HEK293 (cell line): ENCODE results near the gene CSNK1G1.

Source experiments
- EGR2 ChIP-seq: fragments of 450-650 bp; formaldehyde crosslinking; IDR thresholded peaks from 2 replicates; pipeline ENCODE4 v1.5.1; 2016; ENCODE audit warnings: low read depth, missing biosample characterization, missing genetic modification characterization
- GFI1B ChIP-seq: fragments of 450-650 bp; formaldehyde crosslinking; IDR thresholded peaks from 2 replicates; pipeline ENCODE4 v1.5.1; 2016; ENCODE audit warnings: missing biosample characterization, missing genetic modification characterization
- MEIS1 ChIP-seq: sonication (generic); formaldehyde crosslinking; IDR thresholded peaks from 2 replicates; pipeline ENCODE4 v1.8.1; 2022; ENCODE audit warnings: missing genetic modification reagents, mild to moderate bottlenecking, borderline replicate concordance
- SP3 ChIP-seq: fragments of 450-650 bp; formaldehyde crosslinking; IDR thresholded peaks from 2 replicates; pipeline ENCODE4 v1.5.1; 2016; ENCODE audit warnings: missing biosample characterization, missing genetic modification characterization
- ZBTB6 ChIP-seq: fragments of 450-650 bp; formaldehyde crosslinking; IDR thresholded peaks from 2 replicates; pipeline ENCODE4 v1.5.1; 2017; ENCODE audit warnings: missing biosample characterization, missing genetic modification characterization
- ZEB2 ChIP-seq: fragments of 450-650 bp; formaldehyde crosslinking; IDR thresholded peaks from 2 replicates; pipeline ENCODE4 v1.5.1; 2016; ENCODE audit warnings: missing biosample characterization, missing genetic modification characterization
- ZFP37 ChIP-seq: fragments of 450-650 bp; formaldehyde crosslinking; IDR thresholded peaks from 2 replicates; pipeline ENCODE4 v1.5.1; 2016; ENCODE audit warnings: missing biosample characterization, missing genetic modification characterization
- ZNF146 ChIP-seq: fragments of 450-650 bp; formaldehyde crosslinking; IDR thresholded peaks from 2 replicates; pipeline ENCODE4 v1.5.1; 2016; ENCODE audit warnings: missing biosample characterization, missing genetic modification characterization
- ZNF155 ChIP-seq: fragments of 450-650 bp; formaldehyde crosslinking; IDR thresholded peaks from 2 replicates; pipeline ENCODE4 v1.5.1; 2016; ENCODE audit warnings: missing biosample characterization, missing genetic modification characterization
- ZNF19 ChIP-seq: fragments of 450-650 bp; formaldehyde crosslinking; IDR thresholded peaks from 2 replicates; pipeline ENCODE4; 2016; ENCODE audit warnings: missing biosample characterization, missing genetic modification characterization, low read depth
- ZNF211 ChIP-seq: fragments of 450-650 bp; formaldehyde crosslinking; IDR thresholded peaks from 2 replicates; pipeline ENCODE4 v1.5.1; 2016; ENCODE audit warnings: low read depth, missing biosample characterization, missing genetic modification characterization
- ZNF248 ChIP-seq: fragments of 450-650 bp; formaldehyde crosslinking; IDR thresholded peaks from 2 replicates; pipeline ENCODE4 v1.5.1; 2017; ENCODE audit warnings: missing biosample characterization, missing genetic modification characterization
- ZNF26 ChIP-seq: fragments of 450-650 bp; formaldehyde crosslinking; IDR thresholded peaks from 2 replicates; pipeline ENCODE4 v1.5.1; 2016; ENCODE audit warnings: missing biosample characterization, missing genetic modification characterization
- ZNF292 ChIP-seq: fragments of 450-650 bp; formaldehyde crosslinking; IDR thresholded peaks from 2 replicates; pipeline ENCODE4 v1.5.1; 2016; ENCODE audit warnings: low read depth, missing biosample characterization, missing genetic modification characterization, borderline replicate concordance
- ZNF354C ChIP-seq: fragments of 450-650 bp; formaldehyde crosslinking; IDR thresholded peaks from 2 replicates; pipeline ENCODE4 v1.5.1; 2016; ENCODE audit warnings: missing biosample characterization, missing genetic modification characterization, low read depth, borderline replicate concordance
- ZNF513 ChIP-seq: fragments of 450-650 bp; IDR thresholded peaks from 2 replicates; pipeline ENCODE4 v1.5.1; 2018; ENCODE audit warnings: missing biosample characterization, missing genetic modification characterization
- ZNF585B ChIP-seq: fragments of 450-650 bp; formaldehyde crosslinking; IDR thresholded peaks from 2 replicates; pipeline ENCODE4 v1.5.1; 2016; ENCODE audit warnings: missing biosample characterization, missing genetic modification characterization
- ZNF621 ChIP-seq: fragments of 450-650 bp; formaldehyde crosslinking; IDR thresholded peaks from 2 replicates; pipeline ENCODE4 v1.5.1; 2017; ENCODE audit warnings: missing biosample characterization, missing genetic modification characterization
- ZNF624 ChIP-seq: fragments of 450-650 bp; formaldehyde crosslinking; IDR thresholded peaks from 2 replicates; pipeline ENCODE4 v1.5.1; 2017; ENCODE audit warnings: missing biosample characterization, missing genetic modification characterization
- ZNF654 ChIP-seq: fragments of 450-650 bp; formaldehyde crosslinking; IDR thresholded peaks from 2 replicates; pipeline ENCODE4 v1.5.1; 2016; ENCODE audit warnings: low read depth, missing biosample characterization, missing genetic modification characterization
- ZNF670 ChIP-seq: fragments of 450-650 bp; formaldehyde crosslinking; IDR thresholded peaks from 2 replicates; pipeline ENCODE4 v1.5.1; 2016; ENCODE audit warnings: missing biosample characterization, missing genetic modification characterization, low read depth
- ZNF747 ChIP-seq: fragments of 450-650 bp; formaldehyde crosslinking; IDR thresholded peaks from 2 replicates; pipeline ENCODE4 v1.5.1; 2016; ENCODE audit warnings: missing biosample characterization, missing genetic modification characterization
- ZNF792 ChIP-seq: fragments of 450-650 bp; formaldehyde crosslinking; IDR thresholded peaks from 2 replicates; pipeline ENCODE4 v1.5.1; 2016; ENCODE audit warnings: missing biosample characterization, missing genetic modification characterization
- ZNF837 ChIP-seq: fragments of 450-650 bp; formaldehyde crosslinking; IDR thresholded peaks from 2 replicates; pipeline ENCODE4 v1.5.1; 2016; ENCODE audit warnings: missing biosample characterization, missing genetic modification characterization
- TF ChIP-seq, protein P1 (sequence below): fragments of 450-650 bp; formaldehyde crosslinking; optimal IDR thresholded peaks from 2 replicates; pipeline ENCODE3; 2016; ENCODE audit warnings: missing biosample characterization, mild to moderate bottlenecking, missing genetic modification characterization
- TF ChIP-seq, protein P2 (sequence below): fragments of 450-650 bp; formaldehyde crosslinking; IDR thresholded peaks from 2 replicates; pipeline ENCODE4 v1.5.1; 2016; ENCODE audit warnings: missing biosample characterization, missing genetic modification characterization, borderline replicate concordance

The CSNK1G1 gene

DNA sequence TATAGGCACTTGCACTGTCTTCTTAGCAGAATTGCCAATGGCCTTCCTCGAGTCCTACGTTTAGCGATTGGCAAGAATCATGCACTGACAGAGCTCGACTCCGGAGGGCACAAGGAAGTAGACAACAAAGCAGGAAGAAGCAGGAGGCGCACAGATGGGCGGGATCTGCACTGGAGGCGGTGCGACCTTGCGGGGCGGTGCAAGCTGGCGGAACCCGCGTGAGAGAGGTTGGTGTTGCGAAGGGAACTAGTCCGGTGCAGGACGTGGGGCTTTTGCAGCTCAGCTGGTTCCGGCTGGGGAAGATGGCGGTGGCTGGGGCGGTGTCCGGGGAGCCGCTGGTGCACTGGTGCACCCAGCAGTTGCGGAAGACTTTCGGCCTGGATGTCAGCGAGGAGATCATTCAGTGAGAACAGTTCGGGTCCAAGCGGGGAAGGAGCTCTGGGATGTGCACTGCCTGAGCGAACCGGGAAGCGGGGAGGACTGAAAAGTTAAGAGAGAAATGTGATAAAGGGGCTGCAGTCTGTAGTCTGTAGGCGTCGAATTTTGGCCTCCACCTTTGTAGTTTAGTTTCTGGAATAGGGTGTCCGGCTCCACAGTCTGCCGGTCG lies 31.7 kb upstream of the CSNK1G1 start, which contains the start of gene TRIP4 (continued):
- TF ChIP-seq, protein P1, sequence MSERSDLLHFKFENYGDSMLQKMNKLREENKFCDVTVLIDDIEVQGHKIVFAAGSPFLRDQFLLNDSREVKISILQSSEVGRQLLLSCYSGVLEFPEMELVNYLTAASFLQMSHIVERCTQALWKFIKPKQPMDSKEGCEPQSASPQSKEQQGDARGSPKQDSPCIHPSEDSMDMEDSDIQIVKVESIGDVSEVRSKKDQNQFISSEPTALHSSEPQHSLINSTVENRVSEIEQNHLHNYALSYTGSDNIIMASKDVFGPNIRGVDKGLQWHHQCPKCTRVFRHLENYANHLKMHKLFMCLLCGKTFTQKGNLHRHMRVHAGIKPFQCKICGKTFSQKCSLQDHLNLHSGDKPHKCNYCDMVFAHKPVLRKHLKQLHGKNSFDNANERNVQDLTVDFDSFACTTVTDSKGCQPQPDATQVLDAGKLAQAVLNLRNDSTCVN (tag by site-specific recombination): peak; percentile 50
- no peak for TF ChIP-seq ZNF26 (tag by site-specific recombination)
- TF ChIP-seq MEIS1 (CRISPR knock-in tag): no peak
- no peak for TF ChIP-seq ZNF211 (tag by site-specific recombination)
- no peak for TF ChIP-seq ZNF155
- no peak; the same call in 1 of the 2 replicates for TF ChIP-seq ZNF792 (tag by site-specific recombination)
- TF ChIP-seq ZNF670 (tag by site-specific recombination): no peak
- TF ChIP-seq ZNF354C (tag by site-specific recombination): no peak
- no peak; the same call in 1 of the 2 replicates for TF ChIP-seq ZNF513 (tag by site-specific recombination)
- no peak for TF ChIP-seq ZNF248
- TF ChIP-seq SP3 (tag by site-specific recombination): peak; percentile 94
- 0 out of 2 replicates have a peak, but pooled peaks have one; percentile 29 for TF ChIP-seq ZNF837 (tag by site-specific recombination)
- TF ChIP-seq EGR2 (tag by site-specific recombination): peak; percentile 79
- TF ChIP-seq, protein P2, sequence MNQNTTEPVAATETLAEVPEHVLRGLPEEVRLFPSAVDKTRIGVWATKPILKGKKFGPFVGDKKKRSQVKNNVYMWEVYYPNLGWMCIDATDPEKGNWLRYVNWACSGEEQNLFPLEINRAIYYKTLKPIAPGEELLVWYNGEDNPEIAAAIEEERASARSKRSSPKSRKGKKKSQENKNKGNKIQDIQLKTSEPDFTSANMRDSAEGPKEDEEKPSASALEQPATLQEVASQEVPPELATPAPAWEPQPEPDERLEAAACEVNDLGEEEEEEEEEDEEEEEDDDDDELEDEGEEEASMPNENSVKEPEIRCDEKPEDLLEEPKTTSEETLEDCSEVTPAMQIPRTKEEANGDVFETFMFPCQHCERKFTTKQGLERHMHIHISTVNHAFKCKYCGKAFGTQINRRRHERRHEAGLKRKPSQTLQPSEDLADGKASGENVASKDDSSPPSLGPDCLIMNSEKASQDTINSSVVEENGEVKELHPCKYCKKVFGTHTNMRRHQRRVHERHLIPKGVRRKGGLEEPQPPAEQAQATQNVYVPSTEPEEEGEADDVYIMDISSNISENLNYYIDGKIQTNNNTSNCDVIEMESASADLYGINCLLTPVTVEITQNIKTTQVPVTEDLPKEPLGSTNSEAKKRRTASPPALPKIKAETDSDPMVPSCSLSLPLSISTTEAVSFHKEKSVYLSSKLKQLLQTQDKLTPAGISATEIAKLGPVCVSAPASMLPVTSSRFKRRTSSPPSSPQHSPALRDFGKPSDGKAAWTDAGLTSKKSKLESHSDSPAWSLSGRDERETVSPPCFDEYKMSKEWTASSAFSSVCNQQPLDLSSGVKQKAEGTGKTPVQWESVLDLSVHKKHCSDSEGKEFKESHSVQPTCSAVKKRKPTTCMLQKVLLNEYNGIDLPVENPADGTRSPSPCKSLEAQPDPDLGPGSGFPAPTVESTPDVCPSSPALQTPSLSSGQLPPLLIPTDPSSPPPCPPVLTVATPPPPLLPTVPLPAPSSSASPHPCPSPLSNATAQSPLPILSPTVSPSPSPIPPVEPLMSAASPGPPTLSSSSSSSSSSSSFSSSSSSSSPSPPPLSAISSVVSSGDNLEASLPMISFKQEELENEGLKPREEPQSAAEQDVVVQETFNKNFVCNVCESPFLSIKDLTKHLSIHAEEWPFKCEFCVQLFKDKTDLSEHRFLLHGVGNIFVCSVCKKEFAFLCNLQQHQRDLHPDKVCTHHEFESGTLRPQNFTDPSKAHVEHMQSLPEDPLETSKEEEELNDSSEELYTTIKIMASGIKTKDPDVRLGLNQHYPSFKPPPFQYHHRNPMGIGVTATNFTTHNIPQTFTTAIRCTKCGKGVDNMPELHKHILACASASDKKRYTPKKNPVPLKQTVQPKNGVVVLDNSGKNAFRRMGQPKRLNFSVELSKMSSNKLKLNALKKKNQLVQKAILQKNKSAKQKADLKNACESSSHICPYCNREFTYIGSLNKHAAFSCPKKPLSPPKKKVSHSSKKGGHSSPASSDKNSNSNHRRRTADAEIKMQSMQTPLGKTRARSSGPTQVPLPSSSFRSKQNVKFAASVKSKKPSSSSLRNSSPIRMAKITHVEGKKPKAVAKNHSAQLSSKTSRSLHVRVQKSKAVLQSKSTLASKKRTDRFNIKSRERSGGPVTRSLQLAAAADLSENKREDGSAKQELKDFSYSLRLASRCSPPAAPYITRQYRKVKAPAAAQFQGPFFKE (tag by site-specific recombination): peak; percentile 88; the same call in 1 of the 2 replicates
- TF ChIP-seq ZFP37 (tag by site-specific recombination): peak; percentile 96
- TF ChIP-seq ZNF292 (tag by site-specific recombination): no peak
- TF ChIP-seq ZNF747 (tag by site-specific recombination): no peak
- TF ChIP-seq ZNF19 (tag by site-specific recombination): no peak
- TF ChIP-seq ZEB2: peak; percentile 90
- peak; percentile 84 for TF ChIP-seq ZNF146
- peak; percentile 68; the same call in 1 of the 2 replicates for TF ChIP-seq GFI1B
- TF ChIP-seq ZBTB6 (tag by site-specific recombination): peak; percentile 71
- no peak for TF ChIP-seq ZNF621 (tag by site-specific recombination)
- no peak for TF ChIP-seq ZNF654
- TF ChIP-seq ZNF624 (tag by site-specific recombination): no peak
- 0 out of 2 replicates have a peak, but pooled peaks have one; percentile 6 for TF ChIP-seq ZNF585B (tag by site-specific recombination)
